GM10847 (cell line): Measurements from ENCODE around the gene GSPT1.
"Not testable (repeated sequence)": the region's sequence is repeated elsewhere in the genome, so short reads cannot be mapped to it uniquely, and the experiment has no call there.

ENCODE experiments used
- POLR2A ChIP-seq: IDR thresholded peaks from 2 replicates; pipeline ENCODE4 v1.6.1; 2011; ENCODE audit not compliant: insufficient read length; ENCODE audit errors: extremely low read depth

The GSPT1 gene

DNA sequence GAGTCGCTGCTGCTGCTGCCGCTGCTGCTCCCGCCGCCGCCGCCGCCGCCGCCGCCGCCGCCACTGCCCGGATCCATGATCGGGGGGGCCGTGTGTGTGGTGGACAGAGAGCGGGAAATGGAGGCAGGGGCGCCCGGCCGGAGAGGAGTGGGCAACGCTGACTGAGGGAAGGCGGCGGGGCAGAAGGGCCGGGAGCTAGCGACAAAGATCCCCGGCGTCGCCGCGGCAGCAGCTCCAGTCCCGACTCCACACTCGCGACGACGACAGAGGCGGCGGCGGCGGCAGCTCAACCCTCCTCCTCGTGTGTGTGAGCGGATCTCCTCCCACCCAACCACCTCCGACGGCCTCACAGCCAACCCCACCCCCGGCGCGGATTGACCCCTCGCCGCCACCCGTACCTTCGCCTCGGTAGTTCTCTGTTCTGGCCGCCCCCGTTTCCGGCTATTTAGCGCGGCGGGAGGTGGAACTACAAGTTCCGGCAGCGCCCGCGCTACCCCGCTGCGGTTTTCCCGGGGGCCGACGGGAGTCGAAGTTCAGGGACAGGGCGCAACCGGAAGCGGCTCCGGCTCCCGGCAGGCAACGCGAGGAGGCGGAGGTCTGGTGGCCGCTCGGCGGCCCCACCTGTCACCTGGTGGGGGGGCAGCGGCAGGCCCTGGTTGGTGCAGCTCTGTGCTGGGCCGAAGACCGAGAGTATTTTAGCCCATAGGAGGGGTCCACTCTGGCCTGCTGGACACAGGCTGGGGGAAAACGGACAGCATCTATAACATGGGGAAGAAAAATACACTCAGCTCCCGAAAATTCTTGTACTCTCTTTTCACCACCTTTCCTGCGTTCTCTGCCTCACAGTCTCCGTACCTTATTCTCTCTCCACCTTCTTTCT is at the start of gene GSPT1:
Gene GSPT1 (minus strand): TSS at position 313 of the 880 bp plus-strand sequence. CDS start 236 bp downstream, at position 77.
- TF ChIP-seq POLR2A = peak; percentile 56

DNA sequence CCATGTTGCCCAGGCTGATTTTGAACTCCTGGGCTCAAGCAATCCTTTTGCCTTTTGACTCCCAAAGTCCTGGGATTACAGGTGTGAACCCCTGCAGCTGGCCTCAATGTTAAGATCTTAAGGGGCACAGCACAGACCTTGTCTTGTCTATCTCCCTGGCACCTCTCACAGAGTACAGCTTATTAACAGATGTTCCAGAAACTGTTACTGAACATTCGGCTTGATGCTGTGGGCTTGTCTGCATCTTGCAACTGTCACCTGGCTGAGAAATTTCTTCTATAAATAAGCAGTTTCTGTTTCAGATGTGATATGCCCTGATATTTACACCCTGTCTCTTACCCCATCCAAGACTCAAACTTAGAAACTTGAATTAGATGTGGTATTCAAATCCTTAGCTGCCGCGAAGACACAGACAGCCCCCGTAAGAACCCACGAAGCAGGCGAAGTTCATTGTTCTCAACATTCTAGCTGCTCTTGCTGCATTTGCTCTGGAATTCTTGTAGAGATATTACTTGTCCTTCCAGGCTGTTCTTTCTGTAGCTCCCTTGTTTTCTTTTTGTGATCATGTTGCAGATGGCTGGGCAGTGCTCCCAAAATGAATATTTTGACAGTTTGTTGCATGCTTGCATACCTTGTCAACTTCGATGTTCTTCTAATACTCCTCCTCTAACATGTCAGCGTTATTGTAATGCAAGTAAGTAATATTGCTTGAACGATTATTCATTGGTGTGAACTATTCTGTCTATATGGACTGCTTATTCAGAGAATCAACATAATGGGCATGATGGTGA is 49.2 kb upstream of the GSPT1 start, which contains the start of gene TNFRSF17:
Gene TNFRSF17 (plus strand): TSS at position 450 of the 791 bp plus-strand sequence. CDS start 115 bp downstream, at position 565.
- no peak for TF ChIP-seq POLR2A

DNA sequence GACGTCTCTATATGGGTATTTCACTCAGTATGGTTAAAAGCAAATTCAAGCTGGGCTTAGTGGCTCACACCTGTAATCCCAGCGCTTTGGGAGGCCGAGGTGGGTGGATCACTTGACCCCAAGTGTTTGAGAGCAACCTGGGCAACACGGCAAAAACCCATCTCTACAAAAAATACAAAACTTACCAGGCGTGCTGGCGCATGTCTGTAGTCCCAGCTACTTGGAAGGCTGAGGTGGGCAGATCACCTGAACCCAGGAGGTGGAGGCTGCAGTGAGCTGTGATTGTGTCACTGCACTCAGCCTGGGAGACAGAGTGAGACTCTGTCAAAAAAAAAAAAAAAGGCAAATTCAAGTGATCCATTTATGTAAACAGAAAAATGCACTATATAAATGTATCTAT is 48.0 kb upstream of the GSPT1 start:
- no peak for TF ChIP-seq POLR2A

DNA sequence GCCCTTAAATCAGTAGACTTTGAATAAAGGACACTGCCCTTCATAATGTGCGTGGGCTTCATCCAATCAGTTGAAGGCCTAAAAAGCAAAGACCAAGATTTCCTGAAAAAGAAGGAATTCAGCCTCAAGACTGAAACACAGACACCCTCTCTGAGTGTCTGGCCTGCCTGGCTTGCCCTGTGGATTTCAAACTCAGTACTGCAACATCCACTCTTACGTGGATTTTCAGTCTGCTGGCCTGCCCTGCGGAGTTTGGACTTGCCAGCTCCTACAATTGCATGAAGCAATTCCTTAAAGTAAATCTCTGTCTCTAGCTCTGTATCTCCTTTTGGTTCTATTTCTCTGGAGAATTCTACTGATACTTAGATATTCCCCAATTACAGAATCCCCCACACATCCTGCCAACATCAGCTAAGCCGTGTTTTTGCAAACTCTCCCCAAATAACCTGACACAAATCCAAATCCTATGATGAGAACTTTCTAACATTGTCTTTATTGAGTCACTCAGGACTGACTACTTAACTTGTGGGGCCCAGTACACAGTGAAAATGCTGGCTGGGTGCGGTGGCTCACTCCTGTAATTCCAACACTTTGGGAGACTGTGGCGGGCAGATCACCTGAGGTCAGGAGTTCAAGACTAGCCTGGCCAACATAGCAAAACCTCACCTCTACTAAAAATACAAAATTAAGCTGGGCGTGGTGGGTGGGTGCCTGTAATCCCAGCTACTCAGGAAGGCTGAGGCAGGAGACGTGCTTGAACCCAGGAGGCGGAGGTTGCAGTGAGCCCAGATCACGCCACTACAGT is 42.0 kb upstream of the GSPT1 start:
- no peak for TF ChIP-seq POLR2A

DNA sequence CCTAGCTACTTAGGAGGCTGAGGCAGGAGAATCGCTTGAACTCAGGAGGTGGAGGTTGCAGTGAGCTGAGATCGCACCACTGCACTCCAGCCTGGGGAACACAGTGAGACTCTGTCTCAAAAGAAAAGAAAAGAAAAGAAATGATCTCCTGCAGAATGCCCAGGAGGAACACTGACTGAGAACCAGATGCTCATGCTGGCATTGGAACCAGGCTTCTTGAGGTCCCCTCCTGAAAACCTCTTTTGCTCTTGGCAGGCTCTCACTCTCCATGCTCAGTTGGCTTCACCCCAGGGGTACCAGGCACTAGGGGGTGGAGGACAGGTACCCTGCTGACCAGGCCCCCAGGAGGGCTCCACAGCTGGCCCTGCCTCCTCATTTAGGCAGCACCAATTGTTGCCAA is 40.8 kb upstream of the GSPT1 start:
- no peak for TF ChIP-seq POLR2A

DNA sequence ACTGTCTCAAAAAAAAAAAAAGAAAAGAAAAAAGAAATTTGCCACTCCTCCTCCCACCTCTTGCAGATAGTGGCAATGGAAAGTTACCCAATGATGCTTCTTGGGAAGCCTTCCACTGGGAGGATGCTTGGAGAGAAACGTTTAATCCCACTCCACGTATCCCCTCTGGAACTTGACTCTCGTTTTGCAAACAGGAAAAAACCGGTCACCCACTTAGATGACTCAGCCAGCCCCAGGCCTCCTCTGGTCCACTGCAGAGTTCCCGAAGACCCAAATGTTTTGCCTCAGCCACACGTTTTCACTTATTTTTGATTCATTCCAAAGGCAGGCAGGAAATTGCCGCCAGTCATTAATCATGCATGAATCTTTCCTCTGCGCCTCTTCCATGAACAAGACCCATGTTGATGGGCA is 40.0 kb upstream of the GSPT1 start:
- TF ChIP-seq POLR2A = no peak

DNA sequence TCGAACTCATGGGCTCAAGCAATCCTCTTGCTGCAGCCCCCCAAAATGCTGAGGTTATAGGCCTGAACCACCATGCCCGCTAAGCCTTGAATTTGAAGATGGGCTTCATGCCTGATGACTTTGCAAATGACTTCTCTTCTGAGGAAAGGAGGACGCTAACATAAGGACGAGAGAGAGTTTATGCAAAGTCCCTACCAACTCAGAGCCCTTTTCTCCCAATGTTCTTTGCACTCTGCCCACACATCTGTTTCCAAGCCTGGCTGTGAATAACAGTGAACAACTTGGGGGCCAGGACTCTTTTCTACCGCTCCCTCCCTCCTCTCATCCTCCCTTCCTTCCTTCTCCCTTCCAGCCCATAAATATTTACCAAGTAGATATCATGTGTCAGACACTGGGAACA is 34.6 kb upstream of the GSPT1 start:
- no peak for TF ChIP-seq POLR2A

DNA sequence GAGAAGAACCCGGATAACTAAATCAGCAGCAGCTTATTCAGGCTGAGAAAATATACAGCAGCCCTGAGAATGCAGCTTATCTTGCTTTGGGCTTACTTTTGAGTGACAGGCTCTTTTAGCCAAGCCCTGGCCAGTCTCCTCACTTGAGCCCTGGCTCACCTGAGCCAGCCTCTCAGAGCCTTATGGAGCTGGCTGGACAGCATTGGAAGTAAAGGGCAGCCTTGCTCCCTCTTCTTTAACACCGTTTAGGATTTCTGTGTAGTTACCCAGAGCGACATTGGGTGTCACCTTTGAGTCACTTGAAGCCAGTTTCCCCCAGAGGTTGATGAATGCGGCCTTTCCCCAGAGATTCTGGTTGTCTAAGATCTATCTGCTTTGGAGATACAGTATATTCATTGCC is 33.8 kb upstream of the GSPT1 start:
- no peak for TF ChIP-seq POLR2A

DNA sequence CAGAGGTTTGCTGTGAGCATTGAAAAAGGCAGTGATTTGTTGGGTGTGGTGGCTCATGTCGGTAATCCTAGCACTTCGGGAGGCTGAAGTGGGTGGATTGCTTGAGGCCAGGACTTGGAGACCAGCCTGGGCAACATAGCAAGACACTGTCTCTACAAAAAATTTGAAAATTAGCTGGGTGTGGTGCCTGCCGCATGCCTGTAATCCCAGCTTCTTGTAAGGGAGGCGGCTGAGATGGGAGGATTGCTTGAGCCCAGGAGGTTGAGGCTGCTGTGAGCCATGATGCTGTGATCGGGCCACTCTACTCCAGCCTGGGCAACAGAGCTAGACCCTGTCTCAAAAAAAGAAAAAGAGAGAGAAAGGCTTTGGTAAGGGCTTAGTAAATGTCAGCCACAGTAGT is 33.1 kb upstream of the GSPT1 start:
- TF ChIP-seq POLR2A = no peak

DNA sequence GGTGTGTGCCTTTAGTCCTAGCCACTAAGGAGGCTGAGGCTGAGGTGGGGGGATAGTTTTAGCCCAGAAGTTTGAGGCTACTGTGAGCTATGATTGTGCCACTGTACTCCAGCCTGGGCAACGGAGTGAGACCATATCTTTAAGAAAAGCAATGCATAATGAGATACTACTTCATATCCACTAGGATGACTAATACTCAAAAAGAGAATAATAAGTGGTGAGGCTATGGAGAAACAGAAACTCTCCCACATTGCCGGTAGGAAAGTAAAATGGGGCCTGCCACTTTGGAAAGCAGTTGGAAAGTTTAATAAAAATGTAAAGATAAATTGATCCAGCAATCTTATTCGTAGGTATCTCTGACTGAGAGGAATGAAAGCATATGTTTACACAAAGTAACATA is 30.7 kb upstream of the GSPT1 start:
- TF ChIP-seq POLR2A = no peak

DNA sequence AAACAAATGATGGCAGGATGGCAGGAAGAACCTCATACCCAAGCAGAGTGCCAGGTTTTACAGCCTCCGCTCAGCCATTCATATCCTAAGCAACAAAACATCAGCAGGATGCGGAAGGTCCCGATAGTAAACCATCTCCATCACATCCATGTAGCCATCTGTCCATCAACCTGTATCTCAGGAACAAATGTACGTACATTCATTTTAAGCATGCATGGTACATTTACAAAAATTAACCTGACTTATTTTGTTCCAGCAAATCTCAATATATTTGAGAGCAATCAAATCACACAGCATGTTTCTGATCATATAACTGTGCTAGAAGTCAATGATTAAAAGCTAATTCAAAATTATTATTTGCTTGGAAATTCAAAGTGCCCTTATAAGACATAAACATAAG is 26.2 kb upstream of the GSPT1 start, which contains the start of gene NPIPB2:
Gene NPIPB2 (minus strand): TSS at position 101 of the 400 bp plus-strand sequence. CDS start 0 bp downstream, at position 101.
- TF ChIP-seq POLR2A = not testable (repeated sequence)

DNA sequence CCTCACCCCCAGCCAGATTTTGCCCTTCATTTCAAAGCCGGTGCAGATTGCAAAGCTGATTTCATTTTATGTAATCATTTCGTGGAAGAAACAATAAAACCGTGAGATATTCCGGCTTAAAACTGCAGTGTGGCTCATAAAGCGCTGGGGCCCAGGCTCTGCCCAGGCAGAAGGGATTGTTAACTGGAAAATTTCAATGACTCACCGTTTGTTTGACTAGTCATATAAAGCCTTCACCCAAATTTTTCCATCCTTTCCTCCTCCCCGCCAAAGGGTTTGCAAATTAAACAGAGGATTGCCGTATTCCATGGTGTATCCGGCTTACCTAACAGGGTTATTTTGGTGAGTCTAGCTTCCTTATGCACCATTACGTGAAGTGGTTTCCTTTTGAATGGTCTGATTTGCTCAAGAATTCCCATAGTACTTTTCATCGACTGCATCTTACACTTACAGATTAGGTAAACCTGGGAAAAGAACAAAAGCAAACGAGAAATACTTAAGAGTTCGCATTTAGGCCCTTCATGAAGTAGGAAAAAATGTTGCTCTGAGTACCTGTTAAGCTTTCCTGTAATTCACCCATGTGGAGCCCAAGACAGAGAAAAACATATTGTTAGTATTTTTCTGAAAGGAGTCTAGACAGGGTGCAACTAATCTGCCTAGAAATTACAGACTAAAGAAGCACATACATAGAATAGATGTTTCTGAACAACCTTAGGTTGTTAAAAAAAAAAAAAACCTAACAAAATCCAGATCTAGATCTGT is 949 bp upstream of the GSPT1 start:
- TF ChIP-seq POLR2A = no peak

DNA sequence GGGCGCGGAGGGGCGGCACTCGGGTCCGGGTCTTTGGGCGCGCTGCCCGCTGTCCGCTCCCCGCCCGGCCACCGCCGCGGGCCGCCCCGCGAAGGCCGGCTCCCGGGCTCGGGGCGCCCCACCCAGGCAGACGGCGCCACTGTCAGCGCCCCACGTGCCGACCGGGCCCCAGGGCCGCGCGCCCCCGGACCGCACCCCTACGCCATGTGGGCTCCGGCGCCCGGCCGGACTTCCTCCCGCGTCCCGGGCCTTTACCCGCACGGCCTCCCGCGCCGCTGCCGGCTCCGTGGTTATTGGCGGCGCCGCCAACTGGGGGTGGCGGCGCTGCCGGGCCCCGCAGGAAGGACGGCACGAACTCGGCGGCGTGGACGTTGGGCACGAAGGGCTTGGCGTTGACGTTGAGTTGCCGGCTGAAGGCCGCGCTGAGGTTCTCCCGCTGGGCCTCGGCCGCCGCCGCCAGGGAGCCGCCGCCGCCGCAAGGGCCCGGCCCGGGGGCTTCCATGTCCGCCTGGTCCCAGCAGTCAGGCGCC is 577 bp downstream of the GSPT1 start:
- TF ChIP-seq POLR2A = peak; percentile 19
